ENCODE data around the gene CCIN. TPM values are rescaled to one million over a fixed set of nuclear protein-coding genes. Genes with fewer than 3 reads are reported as not detected.

Gene CCIN
- total RNA-seq, 4 donors from 2014 or later, result not detected

- H3K4me1 ChIP-seq, result peaks cover 38 to 85% (median 56%) of the 10 kb centered on the region in 4 donors
- in situ Hi-C loops (cut with MboI; ENCODE audit: low pct_ligation_motif_present in 1 of 4, low pct_unique_long_range_greater_than_20kb in 1 of 4, low sequenced_read_pairs in 3 of 4), result no loop called here
Observed at GRCh38 chr9:36143245-36143641, 25.9 kb upstream of the CCIN start.

GRCh38 chr9:36144309-36145232 is 24.6 kb upstream of the CCIN start:
- Histone ChIP-seq H3K36me3 (no peaks in the 10 kb centered on the region), H3K4me1 (peaks cover 49 to 85% (median 57%) of the 10 kb centered on the region in 4 donors), H3K27me3 (no peaks in the 10 kb centered on the region), H3K27ac (peak overlapping the region; percentile 3 to 90 (median 30)), H3K4me3 (no peak overlapping the region), H3K9me3 (no peaks in the 10 kb centered on the region)
- in situ Hi-C loops (cut with MboI; ENCODE audit: low pct_ligation_motif_present in 1 of 4, low pct_unique_long_range_greater_than_20kb in 1 of 4, low sequenced_read_pairs in 3 of 4), result no loop called here
- no peak for TF ChIP-seq POLR2A (IDR thresholded peaks at IDR 0.05)
- TF ChIP-seq EP300 (IDR thresholded peaks at IDR 0.05; ENCODE audit: low read depth), result no peak
- no peak for TF ChIP-seq POLR2AphosphoS5 (IDR thresholded peaks at IDR 0.05)
- no peak for TF ChIP-seq CTCF (IDR thresholded peaks at IDR 0.05)
- intact Hi-C loops (cut with DNase I; ENCODE audit: low total_unique reads), result no loop called here
- DNase-seq, result no peak
- WGBS, 2 donors (ENCODE audit: low coverage in 1 of 2), result 70 to 75% methylated on average over 2 to 12 of the region's 12 CpGs

More at GRCh38 chr9:36143245-36143641, 25.9 kb upstream of the CCIN start:
- Histone ChIP-seq H3K27ac (peak overlapping the region; percentile 78 to 92 (median 90)), H3K27me3 (no peaks in the 10 kb centered on the region), H3K4me3 (peak overlapping the region in 1 of 4 donors; percentile 33), H3K9me3 (no peaks in the 10 kb centered on the region), H3K36me3 (no peaks in the 10 kb centered on the region)
- intact Hi-C loops (cut with DNase I; ENCODE audit: low total_unique reads), result no loop called here
- DNase-seq, result no peak
- WGBS, 2 donors (ENCODE audit: low coverage in 1 of 2), result 20 to 72% methylated on average over 1 to 13 of the region's 13 CpGs
- TF ChIP-seq POLR2A (IDR thresholded peaks at IDR 0.05), result no peak

GRCh38 chr9:36145970-36146369 is 23.2 kb upstream of the CCIN start:
- in situ Hi-C loops (cut with MboI; ENCODE audit: low pct_ligation_motif_present in 1 of 4, low pct_unique_long_range_greater_than_20kb in 1 of 4, low sequenced_read_pairs in 3 of 4), result no loop called here

GRCh38 chr9:36146651-36147050 is 22.5 kb upstream of the CCIN start:
- no peak for DNase-seq
- Histone ChIP-seq H3K9me3 (no peaks in the 10 kb centered on the region), H3K4me3 (no peak overlapping the region), H3K27ac (peak overlapping the region; percentile 81 to 92 (median 88)), H3K27me3 (no peaks in the 10 kb centered on the region), H3K4me1 (peaks cover 44 to 85% (median 59%) of the 10 kb centered on the region in 4 donors), H3K36me3 (no peaks in the 10 kb centered on the region)
- TF ChIP-seq EP300 (IDR thresholded peaks at IDR 0.05; ENCODE audit: low read depth), result no peak
- TF ChIP-seq POLR2AphosphoS5 (IDR thresholded peaks at IDR 0.05), result no peak
- no peak for TF ChIP-seq CTCF (IDR thresholded peaks at IDR 0.05)
- no peak for TF ChIP-seq POLR2A (IDR thresholded peaks at IDR 0.05)
- 93% methylated on average over 10 of the region's 10 CpGs; no CpG with 5 or more reads in 1 of the 2 donors for WGBS, 2 donors (ENCODE audit: low coverage in 1 of 2)
- intact Hi-C loops (cut with DNase I; ENCODE audit: low total_unique reads), result no loop called here
- in situ Hi-C loops (cut with MboI; ENCODE audit: low pct_ligation_motif_present in 1 of 4, low pct_unique_long_range_greater_than_20kb in 1 of 4, low sequenced_read_pairs in 3 of 4), result no loop called here

More at GRCh38 chr9:36145970-36146369, 23.2 kb upstream of the CCIN start:
- no peak for TF ChIP-seq EP300 (IDR thresholded peaks at IDR 0.05; ENCODE audit: low read depth)
- TF ChIP-seq POLR2A (IDR thresholded peaks at IDR 0.05), result no peak
- no peak for TF ChIP-seq POLR2AphosphoS5 (IDR thresholded peaks at IDR 0.05)
- no peak for TF ChIP-seq CTCF (IDR thresholded peaks at IDR 0.05)
- Histone ChIP-seq H3K27me3 (no peaks in the 10 kb centered on the region), H3K9me3 (no peaks in the 10 kb centered on the region), H3K4me3 (no peak overlapping the region), H3K36me3 (no peaks in the 10 kb centered on the region), H3K4me1 (peaks cover 46 to 85% (median 57%) of the 10 kb centered on the region in 4 donors), H3K27ac (peak overlapping the region in 1 of 4 donors; percentile 88)
- 95 to 97% methylated on average over 3 to 4 of the region's 4 CpGs for WGBS, 2 donors (ENCODE audit: low coverage in 1 of 2)
- no peak for DNase-seq
- intact Hi-C loops (cut with DNase I; ENCODE audit: low total_unique reads), result no loop called here

Measured in transverse colon (tissue), 4 donors.